Cardiac muscle cell (in vitro differentiated cells and primary cell): ENCODE results near the gene CXCL17. TPM values are rescaled to one million over a fixed set of nuclear protein-coding genes. Genes with fewer than 3 reads are reported as not detected.

ENCODE experiments used
- DNase-seq, 2 donors: peaks; one replicate each; pipeline versions ENCODE4 v3.0.0 to v3.0.0-alpha.2; 2010 to 2017; ENCODE audit warnings: low read depth in 1 of 2, low spot score in 1 of 2
- H3K27ac ChIP-seq: fragments of 200-600 bp; sonication (generic); 2 replicates; pipeline ENCODE4 v1.5.1; 2016
- H3K27me3 ChIP-seq: fragments of 200-600 bp; sonication (generic); 2 replicates; pipeline ENCODE4 v1.6.0; 2016; ENCODE audit warnings: control low read depth
- H3K36me3 ChIP-seq: fragments of 200-600 bp; sonication (generic); 2 replicates; pipeline ENCODE4 v1.5.1; 2016; ENCODE audit warnings: control low read depth
- H3K4me1 ChIP-seq: fragments of 200-600 bp; sonication (generic); 2 replicates; pipeline ENCODE4 v1.8.1; 2017; ENCODE audit warnings: low read depth, mild to moderate bottlenecking, mixed run types
- H3K4me3 ChIP-seq: fragments of 200-600 bp; sonication (generic); 2 replicates; pipeline ENCODE4 v1.5.1; 2016; ENCODE audit warnings: mild to moderate bottlenecking
- H3K9me3 ChIP-seq: fragments of 200-600 bp; sonication (generic); 2 replicates; pipeline ENCODE4 v1.5.1; 2017; ENCODE audit warnings: low read depth, mild to moderate bottlenecking, control low read depth
- CTCF ChIP-seq: IDR thresholded peaks from 2 replicates; pipeline ENCODE4 v1.5.1; 2012; ENCODE audit warnings: low read depth, mild to moderate bottlenecking, low read length
- polyA plus RNA-seq: library from polyadenylated mRNA; unstranded; fragments of >200 nt; fragmentation: Nextera tagmentation; extraction: Ambion mirVana; gene quantifications from 2 replicates; pipeline ENCODE4 v1.2.1, GENCODE V29; 2016
- total RNA-seq: library from RNA; depleted of rRNA; stranded (reverse); fragments of >200 nt; gene quantifications from 2 replicates; pipeline ENCODE4 v1.2.3, GENCODE V29; 2016

The CXCL17 gene
- total and polyA plus RNA-seq, 2 experiments from 2014 or later, result 1.1 TPM; not detected in 1

GRCh38 chr19:42427313-42427712 lies 15.4 kb downstream of the CXCL17 start, which contains the start of gene LIPE:
Gene LIPE (minus strand): TSS chr19:42427388. CDS start chr19:42427149, 239 bp downstream.
- peaks cover 12% of the 10 kb centered on the region for H3K4me1 ChIP-seq
- no peaks in the 10 kb centered on the region for H3K27me3 ChIP-seq
- DNase-seq, result peak in 1 of 2 donors; percentile 38
- no peak within 1 kb of the TSS for H3K27ac ChIP-seq
- no peaks in the 10 kb centered on the region for H3K36me3 ChIP-seq
- H3K4me3 ChIP-seq, result no peak within 1 kb of the TSS
- TF ChIP-seq CTCF, result no peak
- H3K9me3 ChIP-seq, result no peaks in the 10 kb centered on the region

- H3K27me3 ChIP-seq, result no peaks in the 10 kb centered on the region
- H3K27ac ChIP-seq, result no peak overlapping the region
- no peaks in the 10 kb centered on the region for H3K9me3 ChIP-seq
- DNase-seq, result no peak
- no peak for TF ChIP-seq CTCF
- H3K4me3 ChIP-seq, result no peak overlapping the region
- H3K4me1 ChIP-seq, result peaks cover 17% of the 10 kb centered on the region
- H3K36me3 ChIP-seq, result no peaks in the 10 kb centered on the region
These were observed 16.1 kb downstream of the CXCL17 start for GRCh38 chr19:42426643-42427042.

GRCh38 chr19:42424712-42425131 lies 18.0 kb downstream of the CXCL17 start:
- no peak for DNase-seq
- no peaks in the 10 kb centered on the region for H3K27me3 ChIP-seq

GRCh38 chr19:42424345-42424707 lies 18.4 kb downstream of the CXCL17 start:
- peak overlapping the region; percentile 47 for H3K27ac ChIP-seq
- TF ChIP-seq CTCF, result no peak
- no peak overlapping the region for H3K4me3 ChIP-seq
- no peaks in the 10 kb centered on the region for H3K27me3 ChIP-seq
- H3K36me3 ChIP-seq, result no peaks in the 10 kb centered on the region
- H3K9me3 ChIP-seq, result no peaks in the 10 kb centered on the region
- peak in 1 of 2 donors; percentile 18 for DNase-seq
- peaks cover 17% of the 10 kb centered on the region for H3K4me1 ChIP-seq

More at GRCh38 chr19:42424712-42425131, 18.0 kb downstream of the CXCL17 start:
- peak overlapping the region; percentile 47 for H3K27ac ChIP-seq
- H3K4me1 ChIP-seq, result peaks cover 17% of the 10 kb centered on the region
- no peaks in the 10 kb centered on the region for H3K36me3 ChIP-seq
- H3K9me3 ChIP-seq, result no peaks in the 10 kb centered on the region
- TF ChIP-seq CTCF, result peak; percentile 44
- H3K4me3 ChIP-seq, result no peak overlapping the region

- Histone ChIP-seq H3K9me3 (no peaks in the 10 kb centered on the region), H3K27me3 (no peaks in the 10 kb centered on the region), H3K4me1 (peaks cover 17% of the 10 kb centered on the region), H3K36me3 (no peaks in the 10 kb centered on the region), H3K27ac (peak overlapping the region; percentile 63), H3K4me3 (peak overlapping the region; percentile 69)
- peak; percentile 96 to 97 for DNase-seq
- TF ChIP-seq CTCF, result no peak
These were observed 19.0 kb downstream of the CXCL17 start for GRCh38 chr19:42423462-42424344.
